Heart left ventricle (tissue), 13 donors: ENCODE data around the gene LAMC3.

Experiments
- CTCF ChIP-seq, 12 donors: fragments of 200-600 bp; sonication (generic) in 4 of 12; IDR thresholded peaks; one replicate each; pipeline versions ENCODE4 v1.5.0 to v1.8.0; 2018 to 2022; ENCODE audit warnings: antibody characterized with exemption in 12 of 12, mild to moderate bottlenecking in 5 of 12
- POLR2A ChIP-seq, 2 donors: fragments of 450-650 bp; IDR thresholded peaks; one replicate each; pipeline ENCODE4 v1.6.1; 2017; ENCODE audit warnings: antibody characterized with exemption in 2 of 2, mild to moderate bottlenecking in 2 of 2, moderate library complexity in 2 of 2
- donor health status: ischemic (EF 13 %, LVEDD 7.1; RV severe dilation, severe dysfunction).
- donor health status: DM: no; HTN: yes; CAD: no.
- donor health status: DM: no; HTN: no; CAD: no.
- donor health status: ischemic (EF 25% LVEDD 6.9; RV normal size, moderate dysfunction).
- donor health status: ischemic (EF 25% LVEDD 5.7; RV mildly dilated, moderate dysfunction).
- donor health status: ischemic (EF 35%, LVEDD 5.7; RV mildly dilated, moderate dysfunction).
- donor health status: nonischemic (EF 11% LVEDD 7.7; RV severe dilation, severe dysfunction).
- donor health status: DM: yes; HTN: yes; CAD: no.
- donor health status: PGD.
- donor health status: ischemic (EF 29% LVEDD 5.4; RV normal size, mild dysfunction).
- donor health status: nonischemic (EF 23%, LVEDD 6.1; RV moderate dilation, normal function).

GRCh38 chr9:131103535-131103934, 94.6 kb downstream of the LAMC3 start:
- TF ChIP-seq CTCF (IDR thresholded peaks at IDR 0.05) (no peak), POLR2A (IDR thresholded peaks at IDR 0.05) (no peak)
